GM12891 (cell line): ENCODE results near the gene ARIH1.

ENCODE experiments used
- PAX5 ChIP-seq: IDR thresholded peaks from 2 replicates; pipeline ENCODE4 v1.6.1; 2011; ENCODE audit warnings: low read length, moderate library complexity, mild to moderate bottlenecking; ENCODE audit not compliant: insufficient read depth, severe bottlenecking
- POLR2A ChIP-seq: IDR thresholded peaks from 2 replicates; pipeline ENCODE4 v1.6.1; 2011; ENCODE audit warnings: low read depth, low read length, control low read depth
- POLR2AphosphoS5 ChIP-seq: IDR thresholded peaks from 2 replicates; pipeline ENCODE4 v1.6.1; 2011; ENCODE audit warnings: low read depth, low read length, control low read depth
- TAF1 ChIP-seq: IDR thresholded peaks from 2 replicates; pipeline ENCODE4 v1.6.1; 2011; ENCODE audit warnings: low read depth, low read length, control low read depth

GRCh38 chr15:72487070-72487797 lies 13.1 kb downstream of the ARIH1 start:
- TF ChIP-seq POLR2A (no peak), TAF1 (no peak), PAX5 (no peak), POLR2AphosphoS5 (no peak)
